GM18873 (cell line): ENCODE measurements around the gene NUP210L.

ENCODE experiments used
- ATAC-seq: cut with Tn5 transposase; IDR thresholded peaks from one replicate; pipeline ENCODE4 v1.9.1; 2021; ENCODE audit warnings: mild to moderate bottlenecking, moderate library complexity, moderate number of reproducible peaks; ENCODE audit not compliant: unreplicated experiment, low FRiP score

NUP210L gene

GRCh38 chr1:153968972-153969371 is 185.9 kb downstream of the NUP210L start:
- ATAC-seq: no peak

- ATAC-seq: no peak
Measured at GRCh38 chr1:153968408-153968807, 186.5 kb downstream of the NUP210L start.

- ATAC-seq: no peak
Measured at GRCh38 chr1:153968000-153968363, 186.9 kb downstream of the NUP210L start.

GRCh38 chr1:153967107-153967999 is 187.5 kb downstream of the NUP210L start, which contains the start of gene CREB3L4:
Gene CREB3L4 (plus strand): TSS chr1:153967902. CDS start chr1:153968526, 624 bp downstream.
- peak; percentile 76 for ATAC-seq

GRCh38 chr1:153963850-153964331 is 191.0 kb downstream of the NUP210L start:
- ATAC-seq: peak; percentile 3

- ATAC-seq: peak; percentile 36
Measured at GRCh38 chr1:153963030-153963849, 191.6 kb downstream of the NUP210L start, which contains the start of gene SLC39A1. Gene SLC39A1 (minus strand): TSS chr1:153963537. CDS start chr1:153962715, 822 bp downstream.

- no peak for ATAC-seq
Measured at GRCh38 chr1:153962088-153963029, 192.5 kb downstream of the NUP210L start.

DNA sequence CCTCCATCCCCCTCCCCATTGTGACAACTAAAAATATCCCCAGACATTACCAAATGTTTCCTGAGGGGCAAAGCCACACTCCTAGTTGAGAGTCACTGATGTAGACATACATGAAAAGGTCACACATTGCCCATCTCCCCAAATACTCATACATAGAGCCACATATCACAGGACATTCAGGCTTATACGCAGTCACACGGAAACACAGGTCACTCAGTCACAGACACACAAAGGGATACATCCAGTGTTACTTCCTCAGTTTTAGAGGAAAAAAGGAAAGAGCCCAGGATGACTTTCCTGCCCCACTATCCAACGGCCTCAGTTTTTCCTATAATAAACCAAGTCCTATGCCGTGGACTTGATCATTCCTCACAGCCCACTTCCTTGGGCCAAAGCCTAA is 193.5 kb downstream of the NUP210L start:
- ATAC-seq: no peak

- no peak for ATAC-seq
Measured at GRCh38 chr1:153960206-153960605, 194.7 kb downstream of the NUP210L start.

GRCh38 chr1:153959454-153959853 is 195.4 kb downstream of the NUP210L start:
- no peak for ATAC-seq

GRCh38 chr1:153958961-153959260 is 196.0 kb downstream of the NUP210L start:
- ATAC-seq: no peak

GRCh38 chr1:153958111-153958960 is 196.5 kb downstream of the NUP210L start, which contains the start of gene CRTC2:
Gene CRTC2 (minus strand): TSS chr1:153958612. CDS start chr1:153958497, 115 bp downstream.
- peak; percentile 68 for ATAC-seq

GRCh38 chr1:153957744-153958110 is 197.1 kb downstream of the NUP210L start:
- no peak for ATAC-seq

DNA sequence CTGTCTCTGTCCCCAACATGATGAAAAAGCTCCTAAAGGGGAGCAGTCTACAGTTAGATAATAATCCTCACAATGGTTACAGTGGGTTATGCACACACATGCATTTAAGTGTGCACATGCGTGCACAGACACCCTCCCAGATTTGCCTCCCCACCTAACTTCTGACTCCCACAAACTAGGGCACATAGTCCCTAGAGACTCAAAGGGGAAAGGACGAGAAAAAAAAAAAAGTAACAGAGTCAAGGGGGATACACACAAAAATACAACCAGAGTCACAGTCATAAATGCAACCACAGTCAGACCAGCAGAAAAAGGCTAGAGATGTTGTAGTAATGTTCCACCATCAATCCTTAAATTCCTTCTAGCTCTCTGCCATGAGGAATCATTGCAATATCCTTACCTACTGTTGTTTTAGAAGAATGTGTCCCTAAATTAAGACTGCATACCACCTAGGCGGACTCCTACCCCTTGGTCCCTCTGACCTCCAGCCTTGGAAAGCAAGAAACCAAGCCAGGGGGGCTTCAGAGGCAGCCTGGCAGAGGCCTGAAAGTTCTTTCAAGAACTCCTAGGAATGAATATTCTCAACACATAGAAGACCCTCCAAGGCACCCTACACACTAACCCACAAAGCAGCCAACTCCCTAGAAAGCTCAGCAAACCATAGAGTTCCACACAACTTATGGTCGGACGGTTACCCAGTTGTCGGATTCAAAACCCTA is 197.7 kb downstream of the NUP210L start:
- ATAC-seq: no peak

DNA sequence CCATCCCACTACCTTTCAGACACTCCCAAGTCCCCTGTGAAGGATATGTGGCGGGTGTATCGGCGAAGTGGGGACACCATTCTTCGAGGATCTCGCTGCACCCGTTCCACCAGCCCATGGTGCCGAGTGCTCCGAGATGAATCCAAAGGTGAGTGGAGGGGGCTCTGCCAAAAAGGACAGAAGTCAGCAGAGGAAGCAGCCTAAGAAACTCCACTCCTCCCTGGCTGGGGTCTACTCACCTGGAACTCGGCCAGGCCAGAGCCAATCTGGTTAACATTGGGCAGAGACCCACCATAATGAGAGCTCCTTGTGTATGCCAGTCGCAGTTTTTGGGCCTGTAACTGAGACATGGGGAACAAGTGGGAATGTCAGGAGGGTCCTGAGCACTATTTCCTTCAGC is 200.0 kb downstream of the NUP210L start:
- no peak for ATAC-seq

DNA sequence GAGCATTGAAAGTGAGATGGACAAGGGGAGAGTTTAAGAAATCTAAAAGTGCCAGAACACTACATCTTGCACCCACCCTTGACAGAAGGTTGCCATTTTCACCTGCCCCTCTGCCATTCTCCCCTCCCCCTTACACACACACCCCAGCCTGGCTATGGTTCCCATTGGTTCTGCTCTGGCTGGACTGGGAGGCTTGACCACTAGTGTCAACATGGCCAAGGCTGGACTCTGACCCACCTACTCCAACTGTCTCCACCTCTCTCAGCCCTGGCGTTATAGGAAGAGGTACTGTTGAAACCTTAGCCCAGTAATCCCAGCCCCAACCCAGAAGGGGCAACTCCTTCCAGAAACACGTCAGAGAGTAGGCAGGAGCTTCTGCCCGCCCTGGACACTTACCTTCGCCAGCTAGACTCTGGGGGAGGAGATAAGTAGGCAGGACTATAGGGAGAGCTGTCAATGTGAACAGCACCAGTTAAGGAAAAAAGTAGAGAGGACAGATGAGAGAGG is 201.0 kb downstream of the NUP210L start:
- no peak for ATAC-seq

DNA sequence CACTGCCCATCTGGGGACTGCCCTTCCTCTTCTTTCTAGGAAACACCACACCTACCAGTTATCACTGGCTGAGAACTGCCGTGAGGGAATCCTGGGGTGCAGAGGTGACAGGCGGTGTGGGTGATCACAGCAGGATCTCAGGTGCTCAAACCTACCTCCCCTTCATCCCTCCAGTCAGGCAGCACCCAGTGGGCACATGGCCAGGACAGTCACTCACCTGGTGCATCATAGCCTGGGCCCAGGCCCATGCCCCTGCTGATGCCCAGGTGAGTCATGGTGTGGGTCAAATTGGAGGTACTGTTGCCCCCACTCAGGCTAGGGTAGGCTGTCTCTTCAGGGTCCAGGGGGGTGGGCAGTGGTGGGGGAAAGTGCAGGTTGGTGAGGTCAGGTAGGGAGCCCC is 203.1 kb downstream of the NUP210L start:
- ATAC-seq: no peak

GRCh38 chr1:153951183-153951582 is 203.7 kb downstream of the NUP210L start:
- ATAC-seq: no peak
